CD14-positive monocyte (primary cell): ENCODE results near the gene CSH1. TPM values are rescaled to one million over a fixed set of nuclear protein-coding genes. Genes with fewer than 3 reads are reported as not detected.

Experiments
- DNase-seq, 3 donors: peaks; one replicate each; pipeline ENCODE4 v3.0.0-alpha.2; 2011 to 2022
- H2AFZ ChIP-seq: 2 replicates; pipeline ENCODE4 v1.6.0; 2012; ENCODE audit warnings: mild to moderate bottlenecking, low read depth, low read length, inconsistent platforms; ENCODE audit not compliant: insufficient read depth, poor library complexity, severe bottlenecking
- H3K27ac ChIP-seq, 2 donors: 1 replicate in 1 of 2; 2 replicates in 1 of 2; pipeline ENCODE4 v1.5.1; 2012 to 2013; ENCODE audit warnings: low read length in 2 of 2, control low read depth in 1 of 2, inconsistent platforms in 1 of 2, low read depth in 1 of 2, mild to moderate bottlenecking in 1 of 2
- H3K27me3 ChIP-seq, 2 donors: one replicate each; pipeline versions ENCODE4 v1.6.0 to v1.6.1; 2011 to 2013; ENCODE audit warnings: low read length in 2 of 2; ENCODE audit not compliant: control insufficient read depth in 2 of 2, insufficient read depth in 2 of 2
- H3K36me3 ChIP-seq, 2 donors: replicated peaks in 1 of 2; 1 replicate in 1 of 2; 2 replicates in 1 of 2; pipeline versions ENCODE4 v1.5.1 to v1.6.1; 2012 to 2013; ENCODE audit warnings: low read length in 2 of 2, control low read depth in 1 of 2, inconsistent platforms in 1 of 2, mild to moderate bottlenecking in 1 of 2; ENCODE audit not compliant: insufficient read depth in 2 of 2, control insufficient read depth in 1 of 2
- H3K4me1 ChIP-seq, 2 donors: 1 replicate in 1 of 2; 2 replicates in 1 of 2; pipeline versions ENCODE4 v1.5.1 to v1.6.1; 2012 to 2013; ENCODE audit warnings: low read length in 2 of 2, control low read depth in 1 of 2, inconsistent platforms in 1 of 2, mild to moderate bottlenecking in 1 of 2, moderate library complexity in 1 of 2; ENCODE audit not compliant: insufficient read depth in 2 of 2, control insufficient read depth in 1 of 2
- H3K4me2 ChIP-seq: replicated peaks from 2 replicates; pipeline ENCODE3; 2012; ENCODE audit warnings: low read length, moderate library complexity, mild to moderate bottlenecking; ENCODE audit not compliant: poor library complexity, severe bottlenecking; ENCODE audit errors: extremely low read depth
- H3K4me3 ChIP-seq, 3 experiments: fragments of 200-600 bp in 1 of 3; sonication (generic) in 1 of 3; replicated peaks in 1 of 3; 1 replicate in 2 of 3; 2 replicates in 1 of 3; pipeline ENCODE4 v1.5.1; 2011 to 2013; ENCODE audit warnings: low read length in 3 of 3, mild to moderate bottlenecking in 3 of 3, control low read depth in 2 of 3, low read depth in 2 of 3, inconsistent platforms in 1 of 3, moderate library complexity in 1 of 3
- H3K79me2 ChIP-seq: 2 replicates; pipeline ENCODE4 v1.6.0; 2012; ENCODE audit warnings: mild to moderate bottlenecking, control low read depth, inconsistent platforms, low read length, moderate library complexity; ENCODE audit not compliant: insufficient read depth
- H3K9ac ChIP-seq: 2 replicates; pipeline ENCODE4 v1.6.0; 2017; ENCODE audit warnings: low read length, mild to moderate bottlenecking; ENCODE audit not compliant: insufficient read depth, poor library complexity, severe bottlenecking
- H3K9me3 ChIP-seq, 2 donors: replicated peaks in 1 of 2; 1 replicate in 1 of 2; 2 replicates in 1 of 2; pipeline versions ENCODE4 v1.5.1 to v1.6.1; 2012 to 2013; ENCODE audit warnings: low read length in 2 of 2, control low read depth in 1 of 2; ENCODE audit not compliant: control insufficient read depth in 1 of 2, insufficient read depth in 1 of 2
- H4K20me1 ChIP-seq: 2 replicates; pipeline ENCODE4 v1.6.0; 2012; ENCODE audit warnings: mild to moderate bottlenecking, low read length, control low read depth, moderate library complexity; ENCODE audit not compliant: insufficient read depth
- H3K27ac Mint-ChIP-seq, 7 donors: one replicate each; pipeline ENCODE4 v1.8.0; 2020; ENCODE audit warnings: mild to moderate bottlenecking in 7 of 7, mixed read lengths in 7 of 7, moderate library complexity in 6 of 7, inconsistent platforms in 2 of 7
- H3K27me3 Mint-ChIP-seq, 3 donors: one replicate each; pipeline ENCODE4 v1.8.0; 2021 to 2022; ENCODE audit warnings: low read depth in 3 of 3, mild to moderate bottlenecking in 3 of 3, mixed read lengths in 3 of 3, moderate library complexity in 3 of 3, inconsistent platforms in 1 of 3
- H3K36me3 Mint-ChIP-seq, 2 donors: one replicate each; pipeline ENCODE4 v1.8.0; 2020; ENCODE audit warnings: mixed read lengths in 2 of 2, inconsistent platforms in 1 of 2, mild to moderate bottlenecking in 1 of 2
- H3K4me1 Mint-ChIP-seq: one replicate; pipeline ENCODE4 v1.8.0; 2020; ENCODE audit warnings: mild to moderate bottlenecking, mixed read lengths
- H3K4me3 Mint-ChIP-seq, 2 donors: one replicate each; pipeline ENCODE4 v1.8.0; 2020; ENCODE audit warnings: mild to moderate bottlenecking in 2 of 2, mixed read lengths in 2 of 2, moderate library complexity in 1 of 2
- H3K9me3 Mint-ChIP-seq, 7 donors: one replicate each; pipeline ENCODE4 v1.8.0; 2020 to 2022; ENCODE audit warnings: mixed read lengths in 7 of 7, mild to moderate bottlenecking in 6 of 7, moderate library complexity in 6 of 7, inconsistent platforms in 2 of 7
- CTCF ChIP-seq: fragments of 200-600 bp; IDR thresholded peaks from one replicate; pipeline ENCODE4 v1.8.0; 2022; ENCODE audit warnings: antibody characterized with exemption, mild to moderate bottlenecking
- WGBS: methylation state at CpG from one replicate; pipeline ENCODE4 v1.1.5; 2013; ENCODE audit warnings: missing lambda C conversion rate; ENCODE audit not compliant: insufficient coverage; 5-methylcytosine and 5-hydroxymethylcytosine counted together
- intact Hi-C, 2 donors: fragments of 100-400 bp; cut with micrococcal nuclease; formaldehyde crosslinking; loops; one replicate each; pipeline versions ENCODE4 v1.15.0 to v1.15.1; 2023
- polyA plus RNA-seq, 3 donors: library from polyadenylated mRNA; depleted of rRNA in 1 of 3; unstranded in 2 of 3; stranded (reverse) in 1 of 3; fragments of 300-500 nt in 2 of 3; fragments of >200 nt in 1 of 3; fragmentation: Illumina TruSeq in 2 of 3; gene quantifications; 1 replicate in 2 of 3; 2 replicates in 1 of 3; pipeline ENCODE4 v1.2.3, GENCODE V29; 2012 to 2021

CSH1 gene
- polyA plus RNA-seq, 3 donors: not detected

GRCh38 chr17:63941162-63941561, 44.8 kb upstream of the CSH1 start:
- Histone ChIP-seq H3K27ac (no peak overlapping the region), H3K4me3 (no peak overlapping the region), H2AFZ (no peak overlapping the region), H3K27me3 (no peaks in the 10 kb centered on the region), H3K4me2 (no peak overlapping the region), H3K36me3 (no peaks in the 10 kb centered on the region), H3K4me1 (peaks cover 3 to 4% of the 10 kb centered on the region in 2 donors), H4K20me1 (no peaks in the 10 kb centered on the region), H3K79me2 (no peaks in the 10 kb centered on the region), H3K9ac (no peak overlapping the region), H3K9me3 (no peaks in the 10 kb centered on the region)
- TF ChIP-seq CTCF: no peak
- WGBS: 96% methylated on average over 10 of the region's 12 CpGs
- peaks cover 2 to 3% (median 3%) of the 10 kb centered on the region in 3 donors for H3K27me3 Mint-ChIP-seq
- intact Hi-C loops: no loop called here
- H3K9me3 Mint-ChIP-seq: peaks cover 0 to 1% (median 0%) of the 10 kb centered on the region in 7 donors
- H3K4me1 Mint-ChIP-seq: peaks cover 7% of the 10 kb centered on the region
- no peaks in the 10 kb centered on the region for H3K36me3 Mint-ChIP-seq
- H3K27ac Mint-ChIP-seq: no peak overlapping the region
- DNase-seq: no peak
- H3K4me3 Mint-ChIP-seq: no peak overlapping the region

GRCh38 chr17:63940584-63940983, 44.2 kb upstream of the CSH1 start:
- Histone ChIP-seq H3K4me1 (no peaks in the 10 kb centered on the region), H3K36me3 (no peaks in the 10 kb centered on the region), H4K20me1 (no peaks in the 10 kb centered on the region), H3K9ac (no peak overlapping the region), H2AFZ (no peak overlapping the region), H3K4me3 (no peak overlapping the region), H3K9me3 (no peaks in the 10 kb centered on the region), H3K27ac (no peak overlapping the region), H3K79me2 (no peaks in the 10 kb centered on the region), H3K4me2 (no peak overlapping the region), H3K27me3 (no peaks in the 10 kb centered on the region)
- no peak for TF ChIP-seq CTCF
- no peak for DNase-seq
- 98% methylated on average over 14 of the region's 14 CpGs for WGBS
- intact Hi-C loops: no loop called here
- H3K27me3 Mint-ChIP-seq: peaks cover 2 to 3% (median 3%) of the 10 kb centered on the region in 3 donors
- no peak overlapping the region for H3K4me3 Mint-ChIP-seq
- H3K36me3 Mint-ChIP-seq: no peaks in the 10 kb centered on the region
- H3K27ac Mint-ChIP-seq: no peak overlapping the region
- peaks cover 0 to 1% (median 0%) of the 10 kb centered on the region in 7 donors for H3K9me3 Mint-ChIP-seq
- peaks cover 5% of the 10 kb centered on the region for H3K4me1 Mint-ChIP-seq
